ENCODE results near the gene COL4A1. TPM values are rescaled to one million over a fixed set of nuclear protein-coding genes. Genes with fewer than 3 reads are reported as not detected.

The COL4A1 gene
- total RNA-seq, 1 donor from 2014 or later = 756 TPM

DNA sequence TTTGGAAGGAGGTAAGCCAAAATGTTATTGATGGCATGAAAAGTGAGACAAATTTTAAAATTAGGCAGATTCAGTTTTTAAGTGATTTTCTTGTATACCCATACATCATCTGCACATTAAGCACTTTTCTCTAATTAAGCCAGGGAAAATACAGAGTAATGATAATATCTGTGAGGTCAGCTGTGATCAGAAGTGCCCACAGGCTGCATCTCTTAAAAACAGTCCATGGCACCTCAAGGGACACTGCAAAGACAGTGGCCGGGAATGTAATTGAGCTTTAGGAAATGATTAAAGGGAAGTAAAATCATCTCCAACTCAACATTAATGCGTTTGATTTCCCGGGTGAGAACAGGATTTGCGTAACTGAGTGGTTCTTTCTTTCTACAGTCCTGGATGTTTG lies 2.0 kb downstream of the COL4A1 start:
- DNase-seq (ENCODE audit: low spot score in 2 of 2) = no peak
- TF ChIP-seq, protein P1, sequence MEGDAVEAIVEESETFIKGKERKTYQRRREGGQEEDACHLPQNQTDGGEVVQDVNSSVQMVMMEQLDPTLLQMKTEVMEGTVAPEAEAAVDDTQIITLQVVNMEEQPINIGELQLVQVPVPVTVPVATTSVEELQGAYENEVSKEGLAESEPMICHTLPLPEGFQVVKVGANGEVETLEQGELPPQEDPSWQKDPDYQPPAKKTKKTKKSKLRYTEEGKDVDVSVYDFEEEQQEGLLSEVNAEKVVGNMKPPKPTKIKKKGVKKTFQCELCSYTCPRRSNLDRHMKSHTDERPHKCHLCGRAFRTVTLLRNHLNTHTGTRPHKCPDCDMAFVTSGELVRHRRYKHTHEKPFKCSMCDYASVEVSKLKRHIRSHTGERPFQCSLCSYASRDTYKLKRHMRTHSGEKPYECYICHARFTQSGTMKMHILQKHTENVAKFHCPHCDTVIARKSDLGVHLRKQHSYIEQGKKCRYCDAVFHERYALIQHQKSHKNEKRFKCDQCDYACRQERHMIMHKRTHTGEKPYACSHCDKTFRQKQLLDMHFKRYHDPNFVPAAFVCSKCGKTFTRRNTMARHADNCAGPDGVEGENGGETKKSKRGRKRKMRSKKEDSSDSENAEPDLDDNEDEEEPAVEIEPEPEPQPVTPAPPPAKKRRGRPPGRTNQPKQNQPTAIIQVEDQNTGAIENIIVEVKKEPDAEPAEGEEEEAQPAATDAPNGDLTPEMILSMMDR (IDR thresholded peaks at IDR 0.05) = no peak
- Histone ChIP-seq H3K9me3 (no peaks in the 10 kb centered on the region), H3K4me1 (peaks cover 10 to 30% of the 10 kb centered on the region in 2 donors), H3K36me3 (peaks cover 4 to 10% of the 10 kb centered on the region in 2 donors), H3K27me3 (no peaks in the 10 kb centered on the region), H3K27ac (peak overlapping the region; percentile 95 to 99), H3K4me3 (peak overlapping the region; percentile 84)
- intact Hi-C loops (cut with DNase I) = loop anchor here (5.0 kb wide), 1 partner anchor 73 kb away; no protein-coding TSS in a partner anchor

DNA sequence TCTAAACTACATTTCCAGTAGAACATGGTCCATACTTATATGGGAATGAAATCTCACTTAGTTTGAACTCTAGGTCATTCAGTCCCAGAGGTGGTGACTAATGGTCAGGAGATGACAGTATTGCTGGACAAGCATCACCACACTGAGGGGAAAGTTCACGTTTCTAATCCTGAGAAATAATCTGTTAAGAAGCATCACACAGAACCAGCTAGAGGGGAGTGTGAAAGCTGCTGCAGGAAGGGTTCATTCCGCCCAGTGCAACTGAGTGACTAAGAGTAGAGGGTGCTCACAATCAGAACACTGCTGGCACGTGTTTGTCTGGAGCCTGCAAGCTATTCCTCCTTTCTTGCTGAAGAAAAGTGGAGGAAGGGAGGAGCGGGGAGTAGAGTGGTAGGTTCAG lies 2.7 kb downstream of the COL4A1 start:
- TF ChIP-seq, protein P1 (IDR thresholded peaks at IDR 0.05) = no peak
- Histone ChIP-seq H3K36me3 (peaks cover 0 to 5% of the 10 kb centered on the region in 2 donors), H3K27ac (peak overlapping the region; percentile 95 to 99), H3K9me3 (no peaks in the 10 kb centered on the region), H3K4me3 (peak overlapping the region; percentile 84), H3K27me3 (no peaks in the 10 kb centered on the region), H3K4me1 (peaks cover 14 to 33% of the 10 kb centered on the region in 2 donors)
- DNase-seq (ENCODE audit: low spot score in 2 of 2) = peak in 1 of 2 donors; percentile 77
- intact Hi-C loops (cut with DNase I) = loop anchor here (5.0 kb wide), 1 partner anchor 37 kb away; no protein-coding TSS in a partner anchor

DNA sequence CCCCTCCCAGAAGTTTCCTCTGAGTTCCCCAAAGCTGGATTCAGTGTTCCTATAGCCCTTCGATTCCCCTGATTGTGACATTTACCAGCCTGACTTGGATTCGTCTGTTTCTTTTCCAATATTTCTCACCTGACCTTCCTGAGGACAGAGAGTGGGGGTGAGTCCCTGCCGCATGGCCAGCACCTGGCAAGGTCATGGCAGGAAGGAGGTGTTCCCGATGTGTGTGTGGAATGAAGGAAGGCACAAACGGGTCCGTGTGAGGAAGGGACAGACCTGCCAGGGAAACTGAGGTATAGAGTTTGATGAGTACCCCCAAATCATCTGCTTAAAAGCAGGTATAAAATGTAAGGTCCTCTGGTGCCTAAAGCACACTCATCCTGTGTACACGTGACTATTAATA lies 3.3 kb downstream of the COL4A1 start:
- intact Hi-C loops (cut with DNase I) = loop anchor here (5.0 kb wide), 1 partner anchor 36 kb away; no protein-coding TSS in a partner anchor
- H3K4me1 ChIP-seq = peaks cover 20 to 39% of the 10 kb centered on the region in 2 donors
- no peaks in the 10 kb centered on the region for H3K27me3 ChIP-seq
- H3K4me3 ChIP-seq = peak overlapping the region; percentile 84
- peak overlapping the region; percentile 95 to 99 for H3K27ac ChIP-seq
- H3K36me3 ChIP-seq = peaks cover 0 to 2% of the 10 kb centered on the region in 2 donors
- DNase-seq (ENCODE audit: low spot score in 2 of 2) = no peak
- TF ChIP-seq, protein P1 (IDR thresholded peaks at IDR 0.05) = no peak
- no peaks in the 10 kb centered on the region for H3K9me3 ChIP-seq

DNA sequence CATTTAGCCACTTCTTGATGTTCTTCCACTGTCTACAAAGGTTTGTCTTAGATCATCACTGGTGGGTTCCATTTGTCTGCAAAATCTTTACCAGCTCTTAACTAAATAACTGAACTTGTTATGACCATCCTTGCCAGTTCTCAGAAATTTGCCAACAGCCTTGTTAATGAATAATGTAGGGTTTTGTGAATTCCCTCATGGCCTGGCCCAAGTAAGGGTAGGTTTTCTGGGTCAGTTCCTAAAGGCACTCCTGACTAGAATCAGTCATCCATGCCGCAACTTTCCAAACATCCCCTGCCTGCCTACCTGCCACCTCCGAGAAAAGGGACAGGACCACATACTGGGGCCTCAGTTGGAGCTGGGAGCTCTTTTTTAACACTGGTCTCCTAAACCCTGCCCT lies 4.0 kb downstream of the COL4A1 start:
- Histone ChIP-seq H3K36me3 (no peaks in the 10 kb centered on the region), H3K9me3 (no peaks in the 10 kb centered on the region), H3K4me3 (peak overlapping the region; percentile 84), H3K27me3 (no peaks in the 10 kb centered on the region), H3K4me1 (peaks cover 20 to 44% of the 10 kb centered on the region in 2 donors), H3K27ac (peak overlapping the region; percentile 95 to 99)
- DNase-seq (ENCODE audit: low spot score in 2 of 2) = no peak
- TF ChIP-seq, protein P1 (IDR thresholded peaks at IDR 0.05) = no peak
- intact Hi-C loops (cut with DNase I) = loop anchor here (5.0 kb wide), 1 partner anchor 36 kb away; no protein-coding TSS in a partner anchor

DNA sequence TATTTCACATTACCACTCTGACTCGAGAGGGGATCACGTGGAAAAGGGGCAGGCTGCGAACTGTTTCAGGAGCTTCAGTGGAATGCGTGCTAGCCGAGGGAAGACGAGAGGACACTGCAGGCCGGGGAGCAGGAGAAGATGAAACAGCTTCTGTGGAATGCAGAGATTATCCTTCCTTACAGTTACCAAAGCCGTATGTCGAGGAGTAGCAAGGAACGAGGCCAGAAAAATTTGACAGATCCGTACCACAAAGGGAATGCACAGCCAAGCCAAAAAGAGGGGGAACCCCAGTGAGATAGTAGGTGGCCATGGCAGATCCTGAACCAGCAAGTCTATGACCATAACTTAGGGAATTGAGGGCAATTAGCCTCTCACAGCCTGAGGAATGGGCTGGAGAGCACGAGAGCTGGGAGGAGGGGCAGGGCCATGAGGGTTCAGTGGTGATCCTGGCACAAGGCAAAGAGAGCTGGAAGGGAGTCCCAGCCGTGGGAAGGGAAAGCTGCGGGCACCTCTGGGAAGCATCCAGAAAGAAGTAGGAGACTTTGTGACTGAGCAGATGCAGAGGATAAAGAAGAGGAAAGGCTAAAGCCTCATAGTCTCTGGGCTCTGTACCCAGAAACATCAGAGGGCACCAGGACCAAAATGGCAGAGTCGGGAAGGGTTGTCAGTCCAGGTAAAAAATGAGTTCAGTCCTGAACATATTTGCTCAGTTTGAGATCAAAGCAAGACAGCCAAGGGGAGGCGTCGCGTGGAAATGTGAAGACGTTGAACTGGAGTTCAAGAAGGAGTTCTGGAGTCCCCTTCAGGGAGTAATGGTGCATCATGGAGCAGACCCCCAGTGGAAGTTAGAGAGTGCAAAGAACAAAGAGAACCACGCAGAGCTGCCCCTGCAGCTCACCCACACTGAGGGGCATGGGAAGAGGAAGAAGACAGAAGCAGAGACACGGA lies 5.1 kb downstream of the COL4A1 start:
- Histone ChIP-seq H3K27ac (peak overlapping the region; percentile 95 to 99), H3K4me1 (peaks cover 20 to 53% of the 10 kb centered on the region in 2 donors), H3K9me3 (no peaks in the 10 kb centered on the region), H3K4me3 (peak overlapping the region; percentile 2 to 84), H3K36me3 (no peaks in the 10 kb centered on the region), H3K27me3 (no peaks in the 10 kb centered on the region)
- DNase-seq (ENCODE audit: low spot score in 2 of 2) = peak in 1 of 2 donors; percentile 66
- intact Hi-C loops (cut with DNase I) = loop anchor here (5.0 kb wide), 1 partner anchor 35 kb away; no protein-coding TSS in a partner anchor
- TF ChIP-seq, protein P1 (IDR thresholded peaks at IDR 0.05) = no peak

Data from ascending aorta (tissue), 2 donors.